ENCODE measurements around the gene OPRM1.

DNA sequence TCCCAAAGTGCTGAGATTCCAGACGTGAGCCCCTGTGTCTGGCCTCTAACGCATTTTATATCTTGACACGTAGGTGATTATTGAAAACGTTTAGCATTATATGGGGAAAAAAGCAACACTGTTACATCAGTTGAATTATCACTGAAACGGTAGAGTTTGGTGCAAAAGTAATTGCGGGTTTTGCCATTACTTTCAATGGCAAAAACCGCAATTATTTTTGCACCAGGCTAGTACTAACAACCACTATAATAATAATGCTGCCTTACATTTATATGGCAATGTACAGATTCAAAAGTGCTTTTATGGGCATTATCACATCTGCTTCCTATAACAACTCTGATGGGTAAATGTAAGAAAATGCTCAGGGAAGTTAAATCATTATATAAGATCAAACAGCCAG, 57.3 kb downstream of the OPRM1 start:
- TF ChIP-seq, protein P1, sequence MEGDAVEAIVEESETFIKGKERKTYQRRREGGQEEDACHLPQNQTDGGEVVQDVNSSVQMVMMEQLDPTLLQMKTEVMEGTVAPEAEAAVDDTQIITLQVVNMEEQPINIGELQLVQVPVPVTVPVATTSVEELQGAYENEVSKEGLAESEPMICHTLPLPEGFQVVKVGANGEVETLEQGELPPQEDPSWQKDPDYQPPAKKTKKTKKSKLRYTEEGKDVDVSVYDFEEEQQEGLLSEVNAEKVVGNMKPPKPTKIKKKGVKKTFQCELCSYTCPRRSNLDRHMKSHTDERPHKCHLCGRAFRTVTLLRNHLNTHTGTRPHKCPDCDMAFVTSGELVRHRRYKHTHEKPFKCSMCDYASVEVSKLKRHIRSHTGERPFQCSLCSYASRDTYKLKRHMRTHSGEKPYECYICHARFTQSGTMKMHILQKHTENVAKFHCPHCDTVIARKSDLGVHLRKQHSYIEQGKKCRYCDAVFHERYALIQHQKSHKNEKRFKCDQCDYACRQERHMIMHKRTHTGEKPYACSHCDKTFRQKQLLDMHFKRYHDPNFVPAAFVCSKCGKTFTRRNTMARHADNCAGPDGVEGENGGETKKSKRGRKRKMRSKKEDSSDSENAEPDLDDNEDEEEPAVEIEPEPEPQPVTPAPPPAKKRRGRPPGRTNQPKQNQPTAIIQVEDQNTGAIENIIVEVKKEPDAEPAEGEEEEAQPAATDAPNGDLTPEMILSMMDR (IDR thresholded peaks at IDR 0.05): no peak
- TF ChIP-seq EZH2 (IDR thresholded peaks at IDR 0.05; ENCODE audit: borderline replicate concordance, insufficient read depth, low read depth, low read length, poor library complexity, severe bottlenecking): no peak
